HS-27A (cell line): Measurements from ENCODE around the gene AKNA.
A peak's percentile ranks its signal among the peaks of the same experiment; 100 is the strongest.
"Not testable (repeated sequence)": the region's sequence is repeated elsewhere in the genome, so short reads cannot be mapped to it uniquely, and the experiment has no call there.

Source experiments
- DNase-seq: peaks from one replicate; pipeline ENCODE4 v3.0.0-alpha.2; 2012; ENCODE audit warnings: low read depth, missing footprints

AKNA gene

DNA sequence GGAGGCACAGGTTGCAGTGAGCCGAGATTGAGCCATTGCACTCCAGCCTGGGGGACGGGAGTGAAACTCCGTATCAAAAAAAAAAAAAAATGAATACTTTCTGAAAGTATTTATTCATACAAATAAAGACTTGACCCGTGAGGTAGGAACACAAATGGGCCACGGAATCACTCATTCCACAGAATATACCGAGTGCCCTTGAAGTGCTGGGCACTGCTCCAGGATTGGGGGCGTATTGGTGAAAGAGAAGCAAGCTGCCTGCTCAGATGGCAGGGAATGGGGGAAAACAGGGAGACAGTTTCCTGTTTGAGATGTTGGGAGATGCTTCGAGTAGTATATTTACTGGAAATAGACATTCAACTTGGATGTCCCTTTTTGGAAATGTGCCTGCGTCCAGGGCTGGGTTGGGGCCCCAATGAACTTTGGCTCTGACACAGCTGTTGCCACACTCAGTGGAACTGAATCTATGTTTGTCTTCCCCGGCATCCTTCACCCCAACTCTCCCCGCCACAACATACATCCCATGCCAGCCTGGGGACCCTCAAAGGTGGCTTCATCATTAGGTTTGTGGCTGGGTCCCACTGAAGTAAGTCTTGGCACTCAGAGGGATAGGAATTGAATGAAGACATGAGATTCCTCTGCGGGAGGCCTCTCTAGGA, 65.5 kb downstream of the AKNA start:
- DNase-seq: not testable (repeated sequence)

DNA sequence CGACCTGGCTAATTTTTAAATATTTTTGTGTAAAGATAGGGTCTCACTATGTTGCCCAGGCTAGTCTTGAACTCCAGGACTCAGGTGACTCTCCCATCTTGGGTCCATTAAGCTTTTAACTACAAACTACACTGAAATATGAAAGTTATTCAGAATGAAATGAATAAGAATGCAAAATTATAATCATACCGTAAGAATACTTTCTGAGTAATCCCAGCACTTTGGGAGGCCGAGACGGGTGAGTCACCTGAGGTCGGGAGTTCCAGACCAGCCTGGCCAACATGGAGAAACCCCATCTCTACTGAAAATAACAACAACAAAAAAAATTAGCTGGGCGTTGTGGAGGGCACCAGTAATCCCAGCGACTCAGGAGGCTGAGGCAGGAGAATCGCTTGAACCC, 66.0 kb downstream of the AKNA start:
- peak; percentile 35 for DNase-seq

- not testable (repeated sequence) for DNase-seq
These were observed 67.1 kb downstream of the AKNA start for GRCh38 chr9:114320710-114321109.

DNA sequence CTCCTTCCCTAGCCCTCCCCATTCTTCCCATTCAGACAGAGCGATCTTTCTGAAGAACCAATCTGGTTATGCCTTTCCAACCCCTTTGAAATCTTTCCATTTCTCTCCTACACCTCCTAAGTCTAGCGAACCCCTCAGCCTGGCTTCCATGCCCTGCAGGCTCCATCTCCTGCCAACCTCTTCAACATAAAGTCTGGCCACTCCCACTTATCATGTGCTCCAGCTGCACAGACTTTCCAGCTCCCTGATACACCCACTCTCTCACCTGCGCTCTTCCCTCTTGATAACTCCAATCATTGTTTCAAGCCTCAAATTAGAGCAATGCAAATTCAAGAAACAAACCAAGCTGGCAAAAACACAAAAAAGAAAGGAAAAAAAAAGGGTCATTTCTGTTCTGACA, 68.6 kb downstream of the AKNA start:
- DNase-seq: no peak

- DNase-seq: no peak
These were observed 69.4 kb downstream of the AKNA start for GRCh38 chr9:114318416-114318815.

DNA sequence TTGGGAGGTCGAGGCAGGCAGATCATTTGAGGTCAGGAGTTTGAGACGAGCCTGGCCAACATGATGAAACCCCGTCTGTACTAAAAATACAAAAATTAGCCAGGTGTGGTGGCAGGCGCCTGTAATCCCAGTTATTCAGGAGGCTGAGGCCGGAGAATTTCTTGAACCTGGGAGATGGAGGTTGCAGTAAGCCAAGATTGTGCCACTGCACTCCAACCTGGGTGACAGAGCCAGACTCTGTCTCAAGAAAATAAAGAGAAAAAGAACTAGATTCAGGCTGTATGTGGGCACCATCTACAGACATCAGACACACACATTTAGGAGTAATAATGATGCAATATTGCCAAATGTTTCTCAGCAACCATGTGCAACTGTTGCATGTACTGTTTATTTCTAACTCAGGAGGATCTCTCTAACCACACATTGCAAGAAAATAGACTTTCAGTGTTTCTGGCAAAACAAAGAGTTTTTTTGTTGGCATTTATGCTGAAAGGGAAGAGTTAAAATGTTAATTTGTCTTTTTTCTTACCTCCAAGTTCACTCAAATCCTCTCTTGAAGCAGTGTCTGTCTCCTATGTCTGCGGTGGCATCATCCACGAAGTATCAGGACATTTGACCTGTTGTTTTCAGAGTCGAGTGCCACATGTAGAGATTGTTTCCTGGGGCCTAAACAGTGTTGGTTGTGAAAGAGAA, 70.0 kb downstream of the AKNA start:
- DNase-seq: no peak

GRCh38 chr9:114316605-114317230, 71.1 kb downstream of the AKNA start:
- no peak for DNase-seq

GRCh38 chr9:114315723-114316363, 71.9 kb downstream of the AKNA start:
- no peak for DNase-seq

GRCh38 chr9:114314881-114315722, 72.7 kb downstream of the AKNA start:
- no peak for DNase-seq

DNA sequence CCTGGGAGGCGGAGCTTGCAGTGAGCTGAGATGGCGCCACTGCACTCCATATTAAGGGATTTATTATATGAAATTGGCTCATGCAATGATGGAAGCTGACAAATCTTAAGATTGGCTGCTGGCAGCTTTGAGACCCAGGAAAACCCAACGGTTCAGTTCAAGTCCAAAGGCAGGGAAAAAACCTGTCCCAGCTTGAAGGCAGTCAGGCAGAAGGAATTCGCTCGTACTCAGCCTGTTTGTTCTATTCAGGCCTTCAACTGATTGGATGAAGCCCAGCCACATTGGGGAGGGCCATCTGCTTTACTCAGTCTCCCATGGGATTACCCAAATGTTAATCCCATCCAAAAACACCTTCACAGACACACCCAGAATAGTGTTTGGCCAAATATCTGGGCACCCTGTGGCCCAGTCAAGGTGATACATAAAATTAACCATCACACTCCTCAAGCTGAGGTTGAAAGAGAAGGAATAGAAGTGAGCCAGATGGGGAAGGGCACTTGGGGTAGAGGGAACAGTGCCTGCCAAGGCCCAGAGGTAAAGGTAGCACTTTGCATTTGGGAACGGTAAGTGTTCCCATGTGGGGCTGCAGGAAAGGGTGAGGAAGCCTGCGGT, 73.4 kb downstream of the AKNA start:
- DNase-seq: no peak

DNA sequence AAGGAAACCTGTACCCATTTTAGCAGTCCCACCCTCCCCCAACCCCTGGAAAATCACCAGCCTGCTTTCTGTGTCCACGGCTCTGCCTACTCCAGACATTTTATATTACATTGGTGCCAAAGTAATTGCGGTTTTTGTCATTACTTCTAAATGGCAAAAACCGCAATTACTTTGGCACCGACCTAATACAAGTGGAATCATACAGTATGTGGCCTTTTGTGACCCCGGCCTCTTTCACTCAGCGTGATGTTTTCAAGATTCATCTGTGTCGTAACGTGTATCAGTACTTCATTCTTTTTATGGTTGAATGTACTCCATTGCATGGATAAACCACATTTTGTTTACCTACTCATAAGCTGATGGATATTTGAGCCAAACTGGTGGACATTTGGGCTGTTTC, 74.6 kb downstream of the AKNA start:
- no peak for DNase-seq

DNA sequence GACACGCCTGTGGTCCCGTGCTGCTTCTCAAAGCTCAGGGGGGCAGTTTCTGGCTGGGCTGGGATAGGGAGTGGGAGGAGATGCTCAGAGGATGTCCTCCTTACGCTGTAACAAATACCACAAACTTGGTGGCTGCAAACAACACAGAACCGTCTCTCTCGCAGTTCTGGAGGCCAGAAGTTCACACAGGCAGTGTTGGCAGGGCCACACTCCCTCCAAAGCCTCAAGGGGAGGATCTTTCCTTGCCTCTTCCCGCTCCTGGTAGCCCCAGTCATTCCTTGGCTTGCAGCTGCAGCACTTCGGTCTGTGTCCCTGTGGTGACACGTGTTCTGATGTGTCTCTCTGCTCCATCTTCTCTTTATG, 75.3 kb downstream of the AKNA start:
- no peak for DNase-seq

GRCh38 chr9:114311571-114312512, 75.9 kb downstream of the AKNA start:
- DNase-seq: no peak

- no peak for DNase-seq
These were observed 77.0 kb downstream of the AKNA start for GRCh38 chr9:114310471-114311450.

- DNase-seq: no peak
These were observed 78.7 kb downstream of the AKNA start for GRCh38 chr9:114309096-114309495.

DNA sequence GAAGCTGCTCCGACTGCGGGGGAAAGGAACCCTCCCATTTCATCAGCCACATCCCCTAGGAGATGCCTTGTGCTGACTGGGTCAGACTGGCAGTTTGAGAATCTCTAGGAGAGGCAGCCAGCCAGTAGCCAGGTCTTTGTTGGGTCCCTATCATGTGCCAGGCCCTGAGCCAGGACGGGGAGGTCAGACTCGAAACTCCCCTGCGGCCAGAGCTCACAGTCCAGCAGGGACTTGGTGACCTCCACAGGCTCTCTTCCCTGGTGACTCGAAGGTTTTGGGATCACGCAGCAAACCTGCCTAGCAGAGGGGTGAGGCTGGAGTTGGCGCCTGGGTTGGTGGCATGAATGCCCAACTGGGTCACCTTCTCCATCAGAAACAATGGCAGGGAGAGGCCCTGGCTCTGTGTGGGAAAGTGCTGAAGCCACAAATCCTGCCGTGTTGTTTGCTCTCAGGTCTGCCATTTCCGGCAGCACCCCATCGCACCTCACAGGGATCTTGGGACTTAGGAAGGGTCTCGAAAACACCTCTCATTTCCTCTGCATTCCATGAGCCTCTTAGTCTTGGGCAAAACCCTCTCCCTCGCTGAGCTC, 79.3 kb downstream of the AKNA start:
- DNase-seq: no peak

DNA sequence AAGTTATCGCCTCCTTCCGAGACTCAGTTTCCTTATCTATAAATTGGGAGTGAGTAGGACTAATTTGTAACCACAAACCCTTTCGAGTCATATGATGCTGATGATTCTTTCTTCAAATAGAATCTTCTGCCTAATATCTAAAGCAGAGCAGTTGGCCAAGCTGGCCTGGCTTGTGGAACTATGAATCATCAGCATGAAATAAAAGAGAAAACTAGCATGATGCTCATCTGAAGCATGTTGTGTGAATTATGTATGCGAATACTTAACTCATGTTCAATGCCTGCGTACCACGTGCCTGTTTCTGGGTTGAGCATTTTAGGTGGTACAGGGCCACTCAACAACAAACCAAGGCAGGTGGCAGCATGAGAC, 79.9 kb downstream of the AKNA start:
- DNase-seq: no peak

DNA sequence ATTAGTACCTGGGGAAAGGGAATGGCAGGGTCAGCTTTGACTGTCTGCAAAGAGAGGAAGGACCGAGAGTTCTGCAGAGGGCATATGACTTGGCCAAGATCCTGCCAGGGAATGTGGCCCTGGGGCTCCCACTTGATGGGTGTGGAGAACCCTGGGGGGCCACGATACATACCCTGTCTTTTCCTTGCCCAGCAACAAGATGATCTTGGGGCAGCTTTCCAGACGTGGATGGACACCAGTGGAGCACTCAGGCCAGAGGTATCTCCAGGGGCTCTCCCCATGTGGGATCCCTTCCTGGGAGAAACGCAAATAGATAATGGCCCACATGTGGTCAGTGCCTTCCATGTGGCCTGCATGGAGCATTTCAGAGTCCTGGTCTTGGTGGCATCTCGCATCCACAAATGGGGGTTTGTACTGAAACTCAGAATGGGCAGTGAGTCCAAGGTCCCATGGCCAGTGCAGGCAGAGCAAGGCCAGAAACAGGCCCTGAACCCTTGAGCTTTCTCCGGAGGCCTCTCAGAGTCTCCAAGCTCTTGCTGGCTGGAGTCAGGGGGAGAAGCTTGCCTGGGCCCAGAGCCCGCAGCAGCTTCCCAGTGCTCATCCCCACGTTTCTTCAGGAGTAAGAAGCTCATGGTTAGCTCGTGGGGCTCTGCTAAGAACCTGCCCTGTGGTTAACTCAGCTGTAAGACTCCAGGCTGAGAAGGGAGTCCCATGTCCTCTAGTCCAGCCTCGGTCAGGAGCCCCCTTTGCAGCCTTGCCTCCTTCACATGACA, 83.2 kb downstream of the AKNA start:
- no peak for DNase-seq
